HL-60 (cell line): ENCODE results near the gene DERL2.

Experiments
- CTCF ChIP-seq: IDR thresholded peaks from one replicate; pipeline ENCODE4 v1.5.1; 2011; ENCODE audit warnings: low read length, control low read depth, inconsistent platforms; ENCODE audit not compliant: insufficient read depth
- GABPA ChIP-seq: IDR thresholded peaks from 2 replicates; pipeline ENCODE4 v1.6.1; 2012; ENCODE audit warnings: low read depth
- REST ChIP-seq: IDR thresholded peaks from 2 replicates; pipeline ENCODE4 v1.6.1; 2012; ENCODE audit warnings: low read depth; ENCODE audit not compliant: insufficient replicate concordance
- SPI1 ChIP-seq: IDR thresholded peaks from 2 replicates; pipeline ENCODE4 v1.6.1; 2012; ENCODE audit warnings: low read depth, mild to moderate bottlenecking, borderline replicate concordance

GRCh38 chr17:5500589-5501391 lies 14.8 kb upstream of the DERL2 start:
- no peak for TF ChIP-seq CTCF
- TF ChIP-seq GABPA: no peak
- no peak for TF ChIP-seq SPI1
- TF ChIP-seq REST: no peak
